ENCODE results near the gene CNKSR2. TPM values are rescaled to one million over a fixed set of nuclear protein-coding genes. Genes with fewer than 3 reads are reported as not detected.

Gene CNKSR2
- 4.6 TPM for total RNA-seq
- long read RNA-seq, partial matches to known transcripts = 0 of 2 reads
- long read RNA-seq, other reads (novel, unspliced or antisense) = 1 of 2 reads

DNA sequence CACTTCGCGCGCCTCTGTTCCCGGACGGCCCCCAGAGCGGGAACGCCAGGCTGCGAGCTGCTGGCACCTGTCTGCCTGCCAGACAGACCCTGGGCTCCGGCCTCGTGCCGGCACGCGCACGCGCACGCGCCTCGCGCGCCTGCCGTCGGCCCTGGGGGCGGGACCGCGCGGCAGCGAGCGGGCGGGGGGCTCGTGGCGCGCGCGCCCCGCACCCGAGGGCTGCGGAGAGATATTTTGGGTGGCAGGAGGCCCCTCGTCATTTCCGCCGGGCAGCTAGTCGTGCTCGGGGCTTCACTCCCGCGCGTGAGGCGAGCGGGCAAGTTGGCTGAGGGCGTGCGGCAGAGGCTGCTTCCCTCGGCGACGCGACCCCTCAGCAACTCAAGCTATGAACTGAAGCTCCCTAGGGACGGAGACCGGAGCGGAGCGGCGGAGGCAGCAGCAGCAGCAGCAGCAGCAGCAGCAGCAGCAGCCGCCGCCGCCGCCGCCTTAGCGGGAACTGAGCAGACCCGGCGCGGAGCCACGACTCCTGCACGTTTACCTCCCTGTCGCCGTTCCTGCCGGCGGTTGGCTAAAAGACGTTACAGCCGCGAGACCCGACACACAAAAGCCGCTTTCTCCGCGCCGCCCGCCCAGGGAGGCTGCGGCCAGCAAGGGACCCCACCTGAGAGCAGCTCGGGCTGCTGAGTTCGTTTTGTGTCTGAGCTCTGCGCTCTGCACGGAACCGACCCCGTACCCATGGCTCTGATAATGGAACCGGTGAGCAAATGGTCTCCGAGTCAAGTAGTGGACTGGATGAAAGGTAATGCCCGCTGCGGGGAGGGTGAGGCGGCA lies at the start of gene CNKSR2:
CNKSR2 (plus strand) TSS at position 256 of the 831 bp plus-strand sequence; CDS start at position 736, 480 bp downstream.
- ATAC-seq = peak; percentile 81 to 90
- Histone ChIP-seq H3K36me3 (no peaks in the 10 kb centered on the region), H3K27ac (peak within 1 kb of the TSS; percentile 18), H3K4me3 (peak within 1 kb of the TSS; percentile 59), H3K27me3 (ENCODE audit: low read depth) (peaks cover 11% of the 10 kb centered on the region), H3K9me3 (no peaks in the 10 kb centered on the region), H3K4me1 (no peaks in the 10 kb centered on the region)
- TF ChIP-seq, protein P1, sequence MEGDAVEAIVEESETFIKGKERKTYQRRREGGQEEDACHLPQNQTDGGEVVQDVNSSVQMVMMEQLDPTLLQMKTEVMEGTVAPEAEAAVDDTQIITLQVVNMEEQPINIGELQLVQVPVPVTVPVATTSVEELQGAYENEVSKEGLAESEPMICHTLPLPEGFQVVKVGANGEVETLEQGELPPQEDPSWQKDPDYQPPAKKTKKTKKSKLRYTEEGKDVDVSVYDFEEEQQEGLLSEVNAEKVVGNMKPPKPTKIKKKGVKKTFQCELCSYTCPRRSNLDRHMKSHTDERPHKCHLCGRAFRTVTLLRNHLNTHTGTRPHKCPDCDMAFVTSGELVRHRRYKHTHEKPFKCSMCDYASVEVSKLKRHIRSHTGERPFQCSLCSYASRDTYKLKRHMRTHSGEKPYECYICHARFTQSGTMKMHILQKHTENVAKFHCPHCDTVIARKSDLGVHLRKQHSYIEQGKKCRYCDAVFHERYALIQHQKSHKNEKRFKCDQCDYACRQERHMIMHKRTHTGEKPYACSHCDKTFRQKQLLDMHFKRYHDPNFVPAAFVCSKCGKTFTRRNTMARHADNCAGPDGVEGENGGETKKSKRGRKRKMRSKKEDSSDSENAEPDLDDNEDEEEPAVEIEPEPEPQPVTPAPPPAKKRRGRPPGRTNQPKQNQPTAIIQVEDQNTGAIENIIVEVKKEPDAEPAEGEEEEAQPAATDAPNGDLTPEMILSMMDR (IDR thresholded peaks at IDR 0.05) = no peak
- intact Hi-C loops (cut with DNase I) = no loop called here
- DNase-seq = peak; percentile 61

DNA sequence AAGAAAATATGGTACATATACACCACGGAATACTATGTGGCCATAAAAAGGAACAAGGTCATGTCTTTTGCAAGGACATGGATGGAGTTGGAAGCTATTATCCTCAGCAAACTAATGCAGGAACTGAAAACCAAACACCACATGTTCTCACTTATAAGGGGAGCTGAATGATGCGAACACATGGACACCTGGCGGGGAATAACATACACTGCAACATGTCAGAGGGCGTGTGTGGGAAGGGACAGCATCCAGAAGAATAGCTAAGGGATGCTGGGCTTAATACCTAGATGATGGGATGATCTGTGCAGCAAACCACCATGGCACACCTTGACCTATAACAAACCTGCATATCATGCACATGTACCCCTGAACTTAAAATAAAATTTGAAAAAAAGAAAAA lies 19.5 kb upstream of the CNKSR2 start:
- H3K9me3 ChIP-seq = no peaks in the 10 kb centered on the region
- TF ChIP-seq, protein P1 (IDR thresholded peaks at IDR 0.05) = no peak
- H3K36me3 ChIP-seq = no peaks in the 10 kb centered on the region
- DNase-seq = no peak
- intact Hi-C loops (cut with DNase I) = no loop called here
- H3K27me3 ChIP-seq (ENCODE audit: low read depth) = no peaks in the 10 kb centered on the region
- no peak overlapping the region for H3K4me3 ChIP-seq
- ATAC-seq = no peak
- no peaks in the 10 kb centered on the region for H3K4me1 ChIP-seq
- no peak overlapping the region for H3K27ac ChIP-seq

DNA sequence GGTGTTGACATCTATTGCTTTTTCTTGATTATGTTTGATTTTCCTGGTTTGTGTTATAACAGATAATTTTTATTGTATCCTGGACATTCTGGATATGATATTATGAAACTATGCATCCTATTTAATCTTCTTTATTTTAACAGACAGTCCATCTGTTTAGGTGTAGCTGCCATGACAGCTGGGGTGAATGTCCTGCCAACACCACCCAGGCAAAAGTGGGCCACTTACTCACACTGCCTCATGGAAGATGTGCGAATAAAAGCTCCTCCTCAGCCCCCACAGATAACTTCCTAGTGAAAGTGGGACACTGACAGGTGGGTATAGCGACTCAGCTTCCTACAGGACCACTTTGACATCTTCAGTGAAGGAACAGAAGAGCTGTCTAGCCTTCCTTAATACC lies 18.4 kb upstream of the CNKSR2 start:
- intact Hi-C loops (cut with DNase I) = no loop called here
- TF ChIP-seq, protein P1 (IDR thresholded peaks at IDR 0.05) = no peak
- ATAC-seq (no peak), DNase-seq (no peak)
- Histone ChIP-seq H3K27ac (no peak overlapping the region), H3K27me3 (ENCODE audit: low read depth) (no peaks in the 10 kb centered on the region), H3K9me3 (no peaks in the 10 kb centered on the region), H3K4me3 (no peak overlapping the region), H3K4me1 (no peaks in the 10 kb centered on the region), H3K36me3 (no peaks in the 10 kb centered on the region)

DNA sequence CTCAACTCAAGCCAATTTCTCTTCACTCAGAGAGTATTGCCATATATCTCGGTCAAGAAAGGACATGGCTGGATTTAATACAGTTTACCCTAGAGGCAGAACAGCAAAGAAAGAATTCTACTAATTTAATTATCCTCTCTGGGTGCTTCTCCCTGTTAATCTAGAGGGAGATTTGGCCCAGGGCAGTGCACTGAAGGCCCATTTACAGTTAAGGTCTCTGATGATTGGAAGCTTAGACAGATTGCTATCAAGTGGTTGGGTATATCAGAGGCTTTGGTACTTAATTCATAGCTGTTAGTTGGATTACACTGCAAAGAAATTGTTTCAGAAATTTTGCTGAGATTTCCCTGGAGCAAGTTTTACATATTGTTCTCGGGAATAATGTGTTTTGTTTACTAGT lies 4.6 kb upstream of the CNKSR2 start:
- no peak overlapping the region for H3K4me3 ChIP-seq
- ATAC-seq (no peak), DNase-seq (no peak)
- no peaks in the 10 kb centered on the region for H3K36me3 ChIP-seq
- TF ChIP-seq, protein P1 (IDR thresholded peaks at IDR 0.05) = no peak
- H3K4me1 ChIP-seq = no peaks in the 10 kb centered on the region
- no peaks in the 10 kb centered on the region for H3K9me3 ChIP-seq
- intact Hi-C loops (cut with DNase I) = no loop called here
- H3K27me3 ChIP-seq (ENCODE audit: low read depth) = peaks cover 2% of the 10 kb centered on the region
- no peak overlapping the region for H3K27ac ChIP-seq

DNA sequence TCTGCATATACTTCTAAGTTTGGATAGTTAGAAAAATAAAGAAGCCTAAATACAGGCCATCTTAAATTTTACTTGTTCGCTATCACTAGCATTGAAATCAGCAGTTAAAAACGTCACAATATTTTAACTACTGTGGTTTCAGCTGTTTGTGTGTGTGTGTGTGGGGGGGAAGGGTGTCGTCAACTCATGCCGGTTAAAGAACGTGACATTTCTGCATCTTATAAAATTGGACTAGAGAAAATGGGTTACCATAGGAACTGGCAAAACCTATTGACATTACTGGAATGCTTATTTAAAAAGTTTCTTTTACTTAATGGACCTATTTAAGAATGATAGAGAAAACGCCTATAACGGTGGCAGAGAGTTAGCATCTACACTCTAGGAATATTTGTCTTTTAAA lies 1.2 kb upstream of the CNKSR2 start:
- no peak overlapping the region for H3K4me3 ChIP-seq

More for the DNA sequence above, 1.2 kb upstream of the CNKSR2 start:
- no peak overlapping the region for H3K27ac ChIP-seq
- H3K36me3 ChIP-seq = no peaks in the 10 kb centered on the region
- no peaks in the 10 kb centered on the region for H3K4me1 ChIP-seq
- ATAC-seq = no peak
- intact Hi-C loops (cut with DNase I) = no loop called here
- no peaks in the 10 kb centered on the region for H3K9me3 ChIP-seq
- TF ChIP-seq, protein P1 (IDR thresholded peaks at IDR 0.05) = no peak
- H3K27me3 ChIP-seq (ENCODE audit: low read depth) = peaks cover 11% of the 10 kb centered on the region
- no peak for DNase-seq
